ENCODE results near the gene ZNF512. TPM values are rescaled to one million over a fixed set of nuclear protein-coding genes. Genes with fewer than 3 reads are reported as not detected.

ZNF512 gene
- total and polyA plus RNA-seq, 12 donors: 10.2 to 27.7 (median 19.6) TPM

- Histone ChIP-seq H3K4me1 (peaks cover 0 to 49% (median 31%) of the 10 kb centered on the region in 9 donors), H3K27me3 (no peaks in the 10 kb centered on the region), H3K36me3 (peaks cover 0 to 71% (median 50%) of the 10 kb centered on the region in 9 donors), H3K27ac (peak within 1 kb of the TSS; percentile 77 to 98 (median 92)), H3K9me3 (no peaks in the 10 kb centered on the region), H3K4me3 (peak within 1 kb of the TSS; percentile 80 to 98 (median 89))
- peak; percentile 90 to 94 (median 92) for ATAC-seq
- peak; percentile 73 to 75 for DNase-seq
- intact Hi-C loops (cut with DNase I): no loop called here
- WGBS, 2 donors: 0% methylated on average over 56 of the region's 56 CpGs
- TF ChIP-seq, protein P1, sequence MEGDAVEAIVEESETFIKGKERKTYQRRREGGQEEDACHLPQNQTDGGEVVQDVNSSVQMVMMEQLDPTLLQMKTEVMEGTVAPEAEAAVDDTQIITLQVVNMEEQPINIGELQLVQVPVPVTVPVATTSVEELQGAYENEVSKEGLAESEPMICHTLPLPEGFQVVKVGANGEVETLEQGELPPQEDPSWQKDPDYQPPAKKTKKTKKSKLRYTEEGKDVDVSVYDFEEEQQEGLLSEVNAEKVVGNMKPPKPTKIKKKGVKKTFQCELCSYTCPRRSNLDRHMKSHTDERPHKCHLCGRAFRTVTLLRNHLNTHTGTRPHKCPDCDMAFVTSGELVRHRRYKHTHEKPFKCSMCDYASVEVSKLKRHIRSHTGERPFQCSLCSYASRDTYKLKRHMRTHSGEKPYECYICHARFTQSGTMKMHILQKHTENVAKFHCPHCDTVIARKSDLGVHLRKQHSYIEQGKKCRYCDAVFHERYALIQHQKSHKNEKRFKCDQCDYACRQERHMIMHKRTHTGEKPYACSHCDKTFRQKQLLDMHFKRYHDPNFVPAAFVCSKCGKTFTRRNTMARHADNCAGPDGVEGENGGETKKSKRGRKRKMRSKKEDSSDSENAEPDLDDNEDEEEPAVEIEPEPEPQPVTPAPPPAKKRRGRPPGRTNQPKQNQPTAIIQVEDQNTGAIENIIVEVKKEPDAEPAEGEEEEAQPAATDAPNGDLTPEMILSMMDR (IDR thresholded peaks at IDR 0.05): peak in 2 of 9 donors; percentile 2 to 14
Measured at GRCh38 chr2:27663285-27664153, 80.7 kb downstream of the ZNF512 start, which contains the start of the genes SLC4A1AP and SUPT7L. TSS of gene SLC4A1AP (plus strand) at chr2:27663889. CDS start at chr2:27663915, 26 bp downstream. TSS of gene SUPT7L (minus strand) at chr2:27663614. CDS start at chr2:27662192, 1,422 bp downstream.

DNA sequence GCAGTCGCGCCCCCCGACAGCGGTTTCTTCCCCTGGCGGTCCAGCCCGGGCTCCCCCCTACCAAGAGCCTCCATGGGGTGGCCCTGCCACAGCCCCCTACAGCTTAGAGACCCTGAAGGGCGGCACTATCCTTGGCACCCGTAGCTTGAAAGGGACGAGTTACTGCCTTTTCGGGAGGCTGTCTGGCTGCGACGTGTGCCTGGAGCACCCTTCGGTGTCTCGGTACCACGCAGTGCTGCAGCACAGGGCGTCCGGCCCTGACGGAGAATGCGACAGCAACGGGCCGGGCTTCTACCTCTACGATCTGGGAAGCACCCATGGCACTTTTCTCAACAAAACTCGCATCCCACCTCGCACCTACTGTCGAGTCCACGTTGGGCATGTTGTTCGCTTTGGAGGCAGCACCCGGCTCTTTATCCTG lies 81.3 kb downstream of the ZNF512 start:
- WGBS, 2 donors: 2 to 4% methylated on average over 28 of the region's 28 CpGs
- Histone ChIP-seq H3K27ac (peak overlapping the region in 9 of 10 donors; percentile 89 to 98 (median 93)), H3K4me1 (peaks cover 0 to 49% (median 31%) of the 10 kb centered on the region in 9 donors), H3K9me3 (no peaks in the 10 kb centered on the region), H3K27me3 (no peaks in the 10 kb centered on the region), H3K4me3 (peak overlapping the region; percentile 80 to 98 (median 89)), H3K36me3 (peaks cover 0 to 71% (median 47%) of the 10 kb centered on the region in 9 donors)
- TF ChIP-seq, protein P1 (IDR thresholded peaks at IDR 0.05): no peak
- ATAC-seq (peak in 2 of 8 donors; percentile 9 to 80), DNase-seq (no peak)
- intact Hi-C loops (cut with DNase I): no loop called here

DNA sequence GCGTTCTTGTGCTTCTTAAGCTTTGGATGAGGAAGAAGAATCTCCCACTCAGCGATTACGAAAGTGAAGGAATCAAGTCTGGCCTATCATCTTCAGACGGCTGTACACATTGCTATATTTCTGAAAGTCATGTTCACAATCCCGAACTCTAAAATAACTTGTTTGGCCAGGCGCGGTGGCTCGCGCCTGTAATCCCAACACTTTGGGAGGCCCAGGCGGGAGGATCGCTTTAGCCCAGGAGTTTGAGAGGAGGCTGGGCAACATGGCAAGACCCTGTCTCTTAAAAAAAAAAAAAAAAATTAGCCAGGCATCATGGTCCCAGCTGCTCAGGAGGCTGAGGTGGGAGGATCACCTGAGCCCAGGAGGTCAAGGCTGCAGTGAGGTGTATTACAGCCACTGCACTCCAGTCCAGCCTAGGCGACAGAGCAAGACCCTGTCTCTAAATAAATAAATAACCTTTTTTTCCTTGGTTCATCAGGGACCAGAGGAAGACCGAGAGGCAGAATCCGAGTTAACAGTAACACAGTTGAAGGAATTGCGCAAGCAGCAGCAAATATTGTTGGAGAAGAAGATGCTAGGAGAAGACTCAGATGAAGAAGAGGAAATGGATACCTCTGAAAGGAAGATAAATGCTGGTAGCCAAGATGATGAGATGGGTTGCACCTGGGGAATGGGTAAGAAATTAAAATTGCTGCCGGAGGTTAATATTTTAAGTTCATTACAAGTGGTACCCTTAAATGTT lies 82.0 kb downstream of the ZNF512 start:
- no peak for ATAC-seq
- H3K27me3 ChIP-seq: no peaks in the 10 kb centered on the region
- peak overlapping the region; percentile 80 to 98 (median 89) for H3K4me3 ChIP-seq
- DNase-seq: no peak
- intact Hi-C loops (cut with DNase I): no loop called here
- H3K4me1 ChIP-seq: peaks cover 0 to 49% (median 30%) of the 10 kb centered on the region in 9 donors
- peak overlapping the region in 3 of 10 donors; percentile 95 to 98 (median 97) for H3K27ac ChIP-seq
- WGBS, 2 donors: 84 to 89% methylated on average over 16 of the region's 16 CpGs
- TF ChIP-seq, protein P1 (IDR thresholded peaks at IDR 0.05): no peak
- H3K36me3 ChIP-seq: peaks cover 0 to 71% (median 47%) of the 10 kb centered on the region in 9 donors
- H3K9me3 ChIP-seq: no peaks in the 10 kb centered on the region

DNA sequence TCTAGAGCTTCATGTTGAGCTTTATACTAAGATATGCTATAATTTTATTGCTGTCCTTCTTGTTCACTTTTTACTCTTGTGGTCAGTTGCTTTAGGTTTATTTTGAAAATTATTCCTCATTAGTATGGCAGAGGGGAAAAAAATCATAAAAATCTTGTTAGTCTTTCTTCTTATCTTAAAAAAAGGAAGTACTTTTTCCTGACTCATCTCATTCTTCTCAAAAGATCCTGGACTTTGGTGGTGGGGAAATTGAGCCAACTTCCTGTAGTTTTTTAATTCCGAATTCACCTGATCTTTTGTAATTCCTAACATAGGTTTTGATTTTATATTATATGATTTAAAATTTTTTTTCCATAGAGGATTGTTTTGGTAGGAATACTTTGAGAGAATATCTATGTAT lies 84.6 kb downstream of the ZNF512 start:
- 65 to 67% methylated on average over 1 of the region's 1 CpG for WGBS, 2 donors
- DNase-seq (no peak), ATAC-seq (no peak)
- TF ChIP-seq, protein P1 (IDR thresholded peaks at IDR 0.05): no peak
- H3K4me3 ChIP-seq: no peak overlapping the region
- H3K27ac ChIP-seq: peak overlapping the region in 1 of 10 donors; percentile 48
- no peaks in the 10 kb centered on the region for H3K27me3 ChIP-seq
- no peaks in the 10 kb centered on the region for H3K9me3 ChIP-seq
- H3K36me3 ChIP-seq: peaks cover 0 to 72% (median 50%) of the 10 kb centered on the region in 9 donors
- peaks cover 0 to 41% (median 25%) of the 10 kb centered on the region in 9 donors for H3K4me1 ChIP-seq
- intact Hi-C loops (cut with DNase I): no loop called here
